Measurements from ENCODE around the gene NECAB3. TPM values are rescaled to one million over a fixed set of nuclear protein-coding genes. Genes with fewer than 3 reads are reported as not detected.

Gene NECAB3
- total and polyA plus RNA-seq, 2 donors: 6.5 to 20.3 TPM

DNA sequence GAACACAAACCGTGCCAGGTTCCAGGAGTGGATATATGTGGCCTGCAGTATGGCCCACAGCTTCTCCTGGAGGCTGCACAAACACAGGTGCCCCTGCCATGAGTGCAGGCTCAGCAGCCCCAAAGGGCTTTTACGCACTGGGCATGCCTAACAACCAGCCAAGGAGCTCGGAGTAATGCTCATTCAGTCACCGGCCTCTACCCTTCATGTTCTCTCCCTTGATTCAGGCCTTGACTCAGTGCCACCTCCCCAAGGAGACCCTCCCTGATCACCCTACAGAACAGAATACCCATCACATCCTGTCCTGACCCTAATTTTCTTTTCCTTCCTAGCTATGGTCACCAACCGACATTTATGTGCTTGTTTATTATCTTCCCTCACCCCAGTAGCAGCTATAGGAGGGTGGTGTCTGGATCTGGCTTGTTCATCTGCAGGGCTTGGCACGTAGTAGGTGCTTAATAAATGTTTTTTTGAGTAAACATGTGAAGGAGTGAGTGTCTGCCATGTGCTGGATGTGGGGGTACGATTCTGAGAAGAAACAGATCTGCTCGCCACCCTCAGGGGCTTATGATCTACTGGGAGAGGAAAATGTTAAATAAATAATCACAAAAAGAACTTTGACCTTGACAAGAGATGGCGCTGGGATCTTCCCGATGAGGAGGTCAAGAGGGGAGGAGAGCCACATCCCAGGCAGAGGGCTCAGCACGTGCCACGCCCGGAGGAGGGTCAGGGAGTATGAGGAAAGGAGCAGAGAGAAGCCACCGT is 36.6 kb upstream of the NECAB3 start:
- Histone ChIP-seq H3K4me3 (ENCODE audit: low read length in 2 of 2) (no peak overlapping the region), H3K27me3 (ENCODE audit: control insufficient read depth in 2 of 2, insufficient read depth in 1 of 2, low read length in 1 of 2) (no peaks in the 10 kb centered on the region), H3K4me1 (ENCODE audit: control insufficient read depth in 2 of 2, insufficient read depth in 2 of 2, low read length in 2 of 2) (no peaks in the 10 kb centered on the region), H3K27ac (ENCODE audit: low read depth in 1 of 2, low read length in 1 of 2) (no peak overlapping the region), H3K9me3 (ENCODE audit: control insufficient read depth in 2 of 2, insufficient read depth in 1 of 2, low read length in 1 of 2) (no peaks in the 10 kb centered on the region), H3K36me3 (ENCODE audit: control insufficient read depth in 2 of 2, insufficient read depth in 2 of 2, low read length in 1 of 2) (peaks cover 40 to 47% of the 10 kb centered on the region in 2 donors)
- WGBS: 89% methylated on average over 14 of the region's 14 CpGs
- no peak for DNase-seq (ENCODE audit: low read depth in 6 of 9, low spot score in 9 of 9)

DNA sequence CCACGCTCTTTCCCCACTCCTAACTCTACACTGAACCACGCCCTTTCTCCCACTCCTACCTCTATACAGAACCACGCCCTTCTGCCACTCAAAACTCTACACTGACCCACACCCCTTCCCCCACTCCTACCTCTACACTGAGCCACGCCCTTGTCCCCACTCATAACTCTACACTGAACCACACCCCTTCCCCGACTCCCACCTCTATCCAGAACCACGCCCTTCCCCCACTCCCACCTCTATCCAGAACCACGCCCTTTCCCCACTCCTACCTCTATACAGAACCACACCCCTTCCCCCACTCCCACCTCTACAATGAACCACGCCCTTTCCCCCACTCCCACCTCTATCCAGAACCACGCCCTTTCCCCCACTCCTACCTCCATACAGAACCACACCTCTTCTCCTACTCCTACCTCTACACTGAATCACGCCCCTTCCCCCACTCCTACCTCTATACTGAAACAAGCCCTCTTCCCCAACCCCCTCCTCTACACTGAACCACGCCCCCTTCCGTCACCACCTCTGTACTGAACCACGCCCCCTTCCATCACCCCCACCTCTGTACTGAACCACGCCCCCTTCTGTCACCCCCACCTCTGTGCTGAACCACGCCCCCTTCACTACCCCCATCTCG is 35.8 kb upstream of the NECAB3 start:
- WGBS: 94% methylated on average over 16 of the region's 16 CpGs
- no peak for DNase-seq (ENCODE audit: low read depth in 6 of 9, low spot score in 9 of 9)
- H3K36me3 ChIP-seq (ENCODE audit: control insufficient read depth in 2 of 2, insufficient read depth in 2 of 2, low read length in 1 of 2): peaks cover 40 to 46% of the 10 kb centered on the region in 2 donors
- no peaks in the 10 kb centered on the region for H3K4me1 ChIP-seq (ENCODE audit: control insufficient read depth in 2 of 2, insufficient read depth in 2 of 2, low read length in 2 of 2)
- no peak overlapping the region for H3K4me3 ChIP-seq (ENCODE audit: low read length in 2 of 2)
- no peaks in the 10 kb centered on the region for H3K27me3 ChIP-seq (ENCODE audit: control insufficient read depth in 2 of 2, insufficient read depth in 1 of 2, low read length in 1 of 2)
- H3K9me3 ChIP-seq (ENCODE audit: control insufficient read depth in 2 of 2, insufficient read depth in 1 of 2, low read length in 1 of 2): no peaks in the 10 kb centered on the region
- no peak overlapping the region for H3K27ac ChIP-seq (ENCODE audit: low read depth in 1 of 2, low read length in 1 of 2)

DNA sequence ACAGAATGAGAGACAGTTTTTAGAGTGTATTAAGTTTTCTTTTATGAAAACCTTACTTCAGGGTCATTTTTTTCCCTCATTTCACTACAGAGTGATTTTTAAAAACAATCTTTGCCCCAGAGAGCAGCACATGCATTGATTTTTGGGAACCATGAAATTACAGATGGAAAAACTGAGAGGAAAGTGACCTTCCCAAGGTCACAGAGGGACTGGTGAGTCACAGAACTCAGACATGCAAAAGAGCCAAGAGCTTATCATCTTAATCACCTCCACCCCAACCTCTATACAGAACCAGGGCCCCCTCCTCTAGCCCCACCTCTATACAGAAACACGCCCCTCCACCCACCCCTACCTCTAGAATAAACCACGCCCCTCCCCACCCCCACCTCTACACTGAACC is 35.2 kb upstream of the NECAB3 start:
- Histone ChIP-seq H3K27ac (ENCODE audit: low read depth in 1 of 2, low read length in 1 of 2) (no peak overlapping the region), H3K36me3 (ENCODE audit: control insufficient read depth in 2 of 2, insufficient read depth in 2 of 2, low read length in 1 of 2) (peaks cover 38 to 42% of the 10 kb centered on the region in 2 donors), H3K4me1 (ENCODE audit: control insufficient read depth in 2 of 2, insufficient read depth in 2 of 2, low read length in 2 of 2) (no peaks in the 10 kb centered on the region), H3K4me3 (ENCODE audit: low read length in 2 of 2) (no peak overlapping the region), H3K27me3 (ENCODE audit: control insufficient read depth in 2 of 2, insufficient read depth in 1 of 2, low read length in 1 of 2) (no peaks in the 10 kb centered on the region), H3K9me3 (ENCODE audit: control insufficient read depth in 2 of 2, insufficient read depth in 1 of 2, low read length in 1 of 2) (no peaks in the 10 kb centered on the region)
- no peak for DNase-seq (ENCODE audit: low read depth in 6 of 9, low spot score in 9 of 9)
- WGBS: 100% methylated on average over 2 of the region's 2 CpGs

DNA sequence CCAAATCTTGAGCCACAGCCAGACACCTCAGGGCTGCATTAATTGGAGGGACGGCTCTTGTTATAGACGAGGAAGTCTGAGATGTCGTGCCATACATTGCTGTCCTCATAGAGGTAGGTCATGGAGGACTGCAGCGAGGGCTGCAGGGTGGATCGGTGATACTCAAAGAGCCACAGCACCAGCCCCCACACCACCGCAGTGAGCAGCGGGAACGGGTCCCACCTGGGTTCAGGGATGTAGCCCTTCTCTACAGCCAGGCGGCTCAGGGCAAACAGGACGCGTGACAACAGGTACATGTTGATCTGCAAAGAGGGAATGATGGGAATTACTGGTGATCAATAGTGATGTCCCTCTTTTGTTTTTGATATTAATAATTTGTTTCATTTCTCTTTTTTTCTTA is 33.4 kb upstream of the NECAB3 start:
- WGBS: 93% methylated on average over 11 of the region's 11 CpGs
- no peaks in the 10 kb centered on the region for H3K27me3 ChIP-seq (ENCODE audit: control insufficient read depth in 2 of 2, insufficient read depth in 1 of 2, low read length in 1 of 2)
- H3K4me1 ChIP-seq (ENCODE audit: control insufficient read depth in 2 of 2, insufficient read depth in 2 of 2, low read length in 2 of 2): no peaks in the 10 kb centered on the region
- H3K27ac ChIP-seq (ENCODE audit: low read depth in 1 of 2, low read length in 1 of 2): no peak overlapping the region
- H3K36me3 ChIP-seq (ENCODE audit: control insufficient read depth in 2 of 2, insufficient read depth in 2 of 2, low read length in 1 of 2): peaks cover 29 to 30% of the 10 kb centered on the region in 2 donors
- DNase-seq (ENCODE audit: low read depth in 6 of 9, low spot score in 9 of 9): no peak
- H3K9me3 ChIP-seq (ENCODE audit: control insufficient read depth in 2 of 2, insufficient read depth in 1 of 2, low read length in 1 of 2): no peaks in the 10 kb centered on the region
- H3K4me3 ChIP-seq (ENCODE audit: low read length in 2 of 2): no peak overlapping the region

DNA sequence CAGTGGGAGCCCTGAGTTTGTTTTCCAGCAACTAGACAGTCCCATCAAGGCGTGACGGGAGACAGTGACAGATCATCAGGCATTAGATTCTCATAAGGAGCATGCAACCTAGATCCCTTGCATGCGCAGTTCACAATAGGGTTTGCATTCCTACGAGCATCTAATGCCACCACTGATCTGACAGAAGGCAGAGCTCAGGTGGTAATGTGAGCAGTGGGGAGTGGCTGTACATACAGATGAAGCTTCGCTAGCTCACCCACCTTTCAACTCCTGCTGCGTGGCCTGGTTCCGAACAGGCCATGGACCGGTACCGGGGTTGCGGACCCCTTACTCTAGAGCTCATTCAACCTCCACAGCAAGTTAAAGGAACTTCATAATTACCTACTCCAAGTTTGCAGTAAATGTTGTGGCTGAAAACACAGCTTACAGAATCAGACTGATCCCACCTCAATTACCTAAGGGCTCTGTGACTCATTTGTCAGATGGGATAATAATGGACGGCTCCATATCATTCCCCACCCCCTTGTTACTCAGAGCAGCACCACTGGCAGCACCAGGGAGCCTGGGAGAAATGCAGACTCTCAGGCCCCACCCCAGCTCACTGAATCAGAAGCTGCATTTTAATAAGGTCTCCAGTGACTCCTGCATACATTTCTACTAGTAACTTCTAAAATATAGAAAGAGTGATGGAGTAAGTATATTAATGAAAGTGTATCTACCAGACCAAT is 30.1 kb upstream of the NECAB3 start:
- H3K36me3 ChIP-seq (ENCODE audit: control insufficient read depth in 2 of 2, insufficient read depth in 2 of 2, low read length in 1 of 2): peaks cover 9 to 17% of the 10 kb centered on the region in 2 donors
- H3K9me3 ChIP-seq (ENCODE audit: control insufficient read depth in 2 of 2, insufficient read depth in 1 of 2, low read length in 1 of 2): peaks cover 0 to 8% of the 10 kb centered on the region in 2 donors
- DNase-seq (ENCODE audit: low read depth in 6 of 9, low spot score in 9 of 9): no peak
- H3K4me3 ChIP-seq (ENCODE audit: low read length in 2 of 2): no peak overlapping the region
- no peaks in the 10 kb centered on the region for H3K27me3 ChIP-seq (ENCODE audit: control insufficient read depth in 2 of 2, insufficient read depth in 1 of 2, low read length in 1 of 2)
- no peak overlapping the region for H3K27ac ChIP-seq (ENCODE audit: low read depth in 1 of 2, low read length in 1 of 2)
- WGBS: 93% methylated on average over 11 of the region's 11 CpGs
- no peaks in the 10 kb centered on the region for H3K4me1 ChIP-seq (ENCODE audit: control insufficient read depth in 2 of 2, insufficient read depth in 2 of 2, low read length in 2 of 2)

DNA sequence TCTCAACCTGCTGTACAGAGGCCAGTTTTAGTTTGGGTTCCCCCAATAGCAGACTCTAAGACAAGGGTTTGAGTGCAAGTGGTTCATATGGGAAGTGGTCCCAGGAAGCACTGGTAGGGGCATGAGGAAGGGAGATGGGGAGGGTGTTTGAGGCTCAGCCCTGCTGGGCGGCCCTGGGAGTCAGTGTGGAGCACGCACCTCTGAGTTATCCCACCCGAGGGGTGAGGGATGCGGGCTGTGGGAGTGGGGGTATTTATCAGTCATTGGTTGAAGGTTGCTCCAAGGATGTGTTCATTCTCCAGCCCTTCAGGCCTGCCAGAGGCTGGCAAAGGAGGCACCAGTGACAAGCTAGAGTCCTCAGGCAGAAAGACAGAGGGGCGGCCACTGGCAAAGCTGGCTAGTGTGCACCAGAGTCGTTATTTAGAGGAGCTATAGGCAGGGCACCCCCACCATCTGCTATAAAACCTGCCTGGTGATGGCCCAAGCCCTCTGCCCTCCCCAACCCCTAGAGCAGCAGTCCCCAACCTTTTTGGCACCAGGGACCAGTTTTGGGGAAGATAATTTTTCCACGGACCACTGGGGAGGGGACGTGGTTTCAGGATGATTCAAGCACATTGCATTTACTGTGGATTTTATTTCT is 29.4 kb upstream of the NECAB3 start:
- Histone ChIP-seq H3K27ac (ENCODE audit: low read depth in 1 of 2, low read length in 1 of 2) (no peak overlapping the region), H3K27me3 (ENCODE audit: control insufficient read depth in 2 of 2, insufficient read depth in 1 of 2, low read length in 1 of 2) (no peaks in the 10 kb centered on the region), H3K4me3 (ENCODE audit: low read length in 2 of 2) (no peak overlapping the region), H3K9me3 (ENCODE audit: control insufficient read depth in 2 of 2, insufficient read depth in 1 of 2, low read length in 1 of 2) (peaks cover 0 to 8% of the 10 kb centered on the region in 2 donors), H3K4me1 (ENCODE audit: control insufficient read depth in 2 of 2, insufficient read depth in 2 of 2, low read length in 2 of 2) (no peaks in the 10 kb centered on the region), H3K36me3 (ENCODE audit: control insufficient read depth in 2 of 2, insufficient read depth in 2 of 2, low read length in 1 of 2) (peaks cover 9 to 17% of the 10 kb centered on the region in 2 donors)
- 96% methylated on average over 8 of the region's 8 CpGs for WGBS
- no peak for DNase-seq (ENCODE audit: low read depth in 6 of 9, low spot score in 9 of 9)

DNA sequence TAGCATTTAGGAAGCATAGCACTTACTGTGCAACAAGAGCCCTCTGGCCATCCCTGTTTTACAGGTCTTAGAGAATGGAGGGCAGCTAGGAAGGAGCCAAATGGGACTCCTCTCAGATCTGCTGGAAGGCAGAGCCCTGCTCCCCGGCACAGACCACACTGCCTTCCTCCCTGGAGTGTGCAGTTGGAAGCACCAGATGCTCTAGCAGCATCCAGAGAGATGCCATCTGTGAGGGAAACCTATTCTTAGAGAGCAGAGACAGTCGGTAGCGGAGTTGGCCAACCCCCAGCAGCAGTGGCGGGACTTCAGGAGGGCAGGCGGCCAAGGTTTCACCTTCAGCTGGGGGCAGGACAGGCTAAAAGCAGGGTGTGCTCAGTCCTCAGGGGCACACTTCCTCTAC is 28.6 kb upstream of the NECAB3 start:
- no peaks in the 10 kb centered on the region for H3K4me1 ChIP-seq (ENCODE audit: control insufficient read depth in 2 of 2, insufficient read depth in 2 of 2, low read length in 2 of 2)
- 75% methylated on average over 5 of the region's 5 CpGs for WGBS
- no peaks in the 10 kb centered on the region for H3K27me3 ChIP-seq (ENCODE audit: control insufficient read depth in 2 of 2, insufficient read depth in 1 of 2, low read length in 1 of 2)
- DNase-seq (ENCODE audit: low read depth in 6 of 9, low spot score in 9 of 9): no peak
- peaks cover 0 to 11% of the 10 kb centered on the region in 2 donors for H3K9me3 ChIP-seq (ENCODE audit: control insufficient read depth in 2 of 2, insufficient read depth in 1 of 2, low read length in 1 of 2)
- H3K27ac ChIP-seq (ENCODE audit: low read depth in 1 of 2, low read length in 1 of 2): no peak overlapping the region
- H3K4me3 ChIP-seq (ENCODE audit: low read length in 2 of 2): no peak overlapping the region
- peaks cover 9 to 17% of the 10 kb centered on the region in 2 donors for H3K36me3 ChIP-seq (ENCODE audit: control insufficient read depth in 2 of 2, insufficient read depth in 2 of 2, low read length in 1 of 2)

DNA sequence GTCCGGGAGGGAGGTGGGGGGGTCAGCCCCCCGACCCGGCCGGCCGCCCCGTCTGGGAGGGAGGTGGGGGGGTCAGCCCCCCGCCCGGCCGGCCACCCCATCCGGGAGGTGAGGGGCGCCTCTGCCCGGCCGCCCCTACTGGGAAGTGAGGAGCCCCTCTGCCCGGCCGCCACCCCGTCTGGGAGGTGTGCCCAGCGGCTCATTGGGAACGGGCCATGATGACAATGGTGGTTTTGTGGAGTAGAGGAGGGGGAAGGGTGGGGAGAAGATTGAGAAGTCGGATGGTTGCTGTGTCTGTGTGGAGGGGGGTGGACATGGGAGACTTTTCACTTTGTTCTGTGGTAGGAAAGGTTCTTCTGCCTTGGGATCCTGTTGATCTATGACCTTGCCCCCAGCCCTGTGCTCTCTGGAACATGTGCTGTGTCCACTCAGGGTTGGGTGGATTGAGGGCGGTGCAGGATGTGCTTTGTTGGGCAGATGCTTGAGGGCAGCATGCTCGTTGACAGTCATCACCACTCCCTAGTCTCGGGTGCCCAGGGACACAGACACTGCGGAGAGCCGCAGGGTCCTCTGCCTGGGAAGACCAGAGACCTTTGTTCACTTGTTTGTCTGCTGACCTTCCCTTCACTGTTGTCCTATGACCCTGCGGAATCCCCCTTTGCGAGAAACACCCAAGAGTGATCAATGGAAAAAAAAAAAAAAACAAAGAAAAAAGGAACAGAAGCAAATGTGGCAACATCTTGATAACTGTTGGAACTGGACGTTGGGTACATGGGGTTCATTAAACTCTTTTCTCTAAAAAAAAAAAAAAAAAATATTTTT is 27.6 kb upstream of the NECAB3 start:
- Histone ChIP-seq H3K4me3 (ENCODE audit: low read length in 2 of 2) (no peak overlapping the region), H3K27ac (ENCODE audit: low read depth in 1 of 2, low read length in 1 of 2) (no peak overlapping the region), H3K4me1 (ENCODE audit: control insufficient read depth in 2 of 2, insufficient read depth in 2 of 2, low read length in 2 of 2) (no peaks in the 10 kb centered on the region), H3K27me3 (ENCODE audit: control insufficient read depth in 2 of 2, insufficient read depth in 1 of 2, low read length in 1 of 2) (no peaks in the 10 kb centered on the region), H3K9me3 (ENCODE audit: control insufficient read depth in 2 of 2, insufficient read depth in 1 of 2, low read length in 1 of 2) (peaks cover 0 to 11% of the 10 kb centered on the region in 2 donors), H3K36me3 (ENCODE audit: control insufficient read depth in 2 of 2, insufficient read depth in 2 of 2, low read length in 1 of 2) (peaks cover 4 to 7% of the 10 kb centered on the region in 2 donors)
- WGBS: 98% methylated on average over 25 of the region's 27 CpGs
- no peak for DNase-seq (ENCODE audit: low read depth in 6 of 9, low spot score in 9 of 9)
